Activated gamma-delta T cell (primary cell): Measurements from ENCODE around the gene CAND2.
"Not testable (repeated sequence)": the region's sequence is repeated elsewhere in the genome, so short reads cannot be mapped to it uniquely, and the experiment has no call there.

Source experiments
- DNase-seq: peaks from one replicate; lab custom pipeline; 2025; lab: John Stamatoyannopoulos, UW

The CAND2 gene

GRCh38 chr3:12771236-12771635 is 25.2 kb upstream of the CAND2 start:
- no peak for DNase-seq

- no peak for DNase-seq
These were observed 24.0 kb upstream of the CAND2 start for GRCh38 chr3:12772462-12772861.

- DNase-seq, result no peak
These were observed 23.3 kb upstream of the CAND2 start for GRCh38 chr3:12773030-12773709.

GRCh38 chr3:12773710-12774086 is 22.8 kb upstream of the CAND2 start:
- DNase-seq, result no peak

DNA sequence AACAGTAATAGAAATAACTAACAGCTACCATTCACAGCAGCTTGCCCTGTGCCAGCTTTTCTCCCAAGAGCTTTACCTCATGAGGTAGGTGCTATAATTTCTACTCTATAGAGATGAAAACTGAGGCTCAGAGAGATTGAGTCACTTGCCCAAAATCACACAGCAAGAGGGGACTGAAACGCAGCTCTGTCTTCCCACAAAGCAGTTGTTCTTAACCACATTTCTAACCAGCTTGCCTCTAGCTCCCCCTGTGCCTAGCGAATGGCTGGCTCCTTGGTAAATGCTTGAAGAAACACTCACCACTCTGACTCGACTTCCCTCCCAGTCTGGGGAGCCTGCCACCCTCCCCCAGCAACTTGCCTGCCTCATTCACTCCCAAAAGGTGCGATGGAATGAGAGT is 21.9 kb upstream of the CAND2 start:
- no peak for DNase-seq

DNA sequence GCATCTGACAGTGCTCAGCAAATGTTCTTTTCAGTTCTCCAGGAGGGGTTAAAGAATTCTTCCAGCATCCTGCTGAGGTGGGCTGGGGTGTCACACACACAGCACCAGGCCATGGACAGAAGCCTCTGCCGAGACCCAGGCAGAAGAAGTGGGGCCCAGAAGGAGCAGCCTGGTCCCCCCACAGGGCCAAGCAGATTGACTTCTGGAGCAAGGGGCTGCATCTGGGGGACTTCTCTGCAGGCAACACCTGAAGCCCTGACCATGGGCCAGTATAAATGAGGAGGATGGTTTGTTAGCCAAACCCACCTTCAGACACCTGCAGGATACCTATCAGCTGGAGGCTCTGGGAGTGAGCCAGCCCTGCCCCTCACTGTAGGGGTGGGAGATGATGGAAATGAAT is 21.3 kb upstream of the CAND2 start:
- DNase-seq, result no peak

GRCh38 chr3:12775970-12776369 is 20.5 kb upstream of the CAND2 start:
- not testable (repeated sequence) for DNase-seq

GRCh38 chr3:12777171-12777570 is 19.3 kb upstream of the CAND2 start:
- DNase-seq, result no peak

DNA sequence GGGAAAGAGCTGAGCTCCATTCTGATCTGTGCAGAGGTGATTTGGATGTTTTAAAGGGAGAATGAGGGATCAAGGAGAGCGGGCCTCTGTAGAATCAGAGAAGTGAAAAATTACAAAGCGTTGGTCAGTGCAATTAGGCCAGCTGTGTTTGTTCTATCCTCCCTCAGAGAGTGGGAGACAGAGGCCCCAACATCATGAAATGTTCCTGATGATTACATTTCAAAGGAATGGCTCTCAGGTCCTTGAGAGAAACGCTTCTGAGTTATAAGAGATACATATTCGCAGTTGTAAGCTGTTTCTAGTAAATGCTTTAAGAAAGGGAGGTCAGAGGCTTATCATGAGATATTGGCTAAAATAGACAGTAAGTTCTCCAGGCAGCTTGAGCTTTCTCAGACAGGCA is 15.7 kb upstream of the CAND2 start:
- DNase-seq, result no peak

- DNase-seq, result no peak
These were observed 14.2 kb upstream of the CAND2 start for GRCh38 chr3:12782172-12782815.

GRCh38 chr3:12785096-12785495 is 11.4 kb upstream of the CAND2 start:
- no peak for DNase-seq

GRCh38 chr3:12787346-12787745 is 9.1 kb upstream of the CAND2 start:
- DNase-seq, result not testable (repeated sequence)

- not testable (repeated sequence) for DNase-seq
These were observed 8.4 kb upstream of the CAND2 start for GRCh38 chr3:12787967-12788690.

GRCh38 chr3:12791430-12791829 is 5.0 kb upstream of the CAND2 start:
- DNase-seq, result no peak

DNA sequence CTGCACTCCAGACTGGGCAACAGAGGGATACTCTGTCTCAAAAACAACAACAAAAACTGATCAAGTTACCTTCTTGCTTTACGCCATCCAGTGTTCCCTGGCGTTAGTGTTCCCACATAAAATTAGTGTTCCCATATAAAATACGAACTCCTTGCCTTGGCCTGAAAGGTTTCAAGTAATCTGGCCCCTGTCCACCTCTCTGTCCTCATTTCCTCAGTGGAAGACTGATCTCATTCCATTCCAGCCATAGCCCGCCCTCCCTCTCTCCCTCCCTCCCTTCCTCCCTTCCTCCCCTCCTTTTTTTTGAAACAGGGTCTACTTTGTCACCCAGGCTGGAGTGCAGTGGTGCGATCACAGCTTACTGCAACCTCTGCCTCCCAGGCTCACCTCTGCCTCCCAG is 2.8 kb upstream of the CAND2 start:
- no peak for DNase-seq

DNA sequence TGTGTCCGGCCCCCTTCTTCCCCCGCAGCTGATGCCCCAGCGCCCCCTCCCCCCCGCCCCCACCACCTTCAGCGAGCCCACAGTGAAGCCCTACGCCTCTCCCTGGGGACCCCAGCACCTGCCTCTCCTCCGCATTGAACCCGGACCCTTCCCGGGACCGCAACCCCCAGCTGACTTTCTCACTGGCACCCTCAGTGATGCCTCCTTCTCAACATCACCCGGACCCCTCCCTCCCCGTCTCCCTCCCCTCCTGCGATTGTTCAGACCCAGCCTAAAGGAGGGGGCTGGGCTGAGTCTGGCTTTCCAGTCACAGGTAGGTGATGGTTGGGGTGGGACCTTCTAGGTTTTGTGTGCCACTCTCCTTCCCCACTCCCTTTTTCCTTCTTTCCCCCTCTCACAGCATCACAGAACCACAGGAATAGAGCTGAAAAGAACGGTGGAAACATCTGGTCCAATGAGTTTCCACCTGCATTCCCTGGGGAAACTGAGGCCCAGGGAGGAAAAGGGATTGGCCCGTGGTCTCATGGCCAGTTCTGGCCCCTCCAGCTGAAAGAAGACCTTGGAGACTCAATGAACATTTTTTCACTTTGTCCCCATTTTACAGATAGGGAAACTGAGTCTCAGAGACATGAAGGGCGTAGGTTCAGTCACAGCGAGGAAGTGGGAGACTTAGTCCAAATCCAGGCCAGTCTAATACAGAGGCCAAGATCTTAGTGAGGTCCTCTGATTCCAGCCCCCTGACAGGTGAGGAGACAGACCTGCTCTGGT is 828 bp downstream of the CAND2 start:
- DNase-seq, result no peak

- no peak for DNase-seq
These were observed 1.5 kb downstream of the CAND2 start for GRCh38 chr3:12797892-12798558.

DNA sequence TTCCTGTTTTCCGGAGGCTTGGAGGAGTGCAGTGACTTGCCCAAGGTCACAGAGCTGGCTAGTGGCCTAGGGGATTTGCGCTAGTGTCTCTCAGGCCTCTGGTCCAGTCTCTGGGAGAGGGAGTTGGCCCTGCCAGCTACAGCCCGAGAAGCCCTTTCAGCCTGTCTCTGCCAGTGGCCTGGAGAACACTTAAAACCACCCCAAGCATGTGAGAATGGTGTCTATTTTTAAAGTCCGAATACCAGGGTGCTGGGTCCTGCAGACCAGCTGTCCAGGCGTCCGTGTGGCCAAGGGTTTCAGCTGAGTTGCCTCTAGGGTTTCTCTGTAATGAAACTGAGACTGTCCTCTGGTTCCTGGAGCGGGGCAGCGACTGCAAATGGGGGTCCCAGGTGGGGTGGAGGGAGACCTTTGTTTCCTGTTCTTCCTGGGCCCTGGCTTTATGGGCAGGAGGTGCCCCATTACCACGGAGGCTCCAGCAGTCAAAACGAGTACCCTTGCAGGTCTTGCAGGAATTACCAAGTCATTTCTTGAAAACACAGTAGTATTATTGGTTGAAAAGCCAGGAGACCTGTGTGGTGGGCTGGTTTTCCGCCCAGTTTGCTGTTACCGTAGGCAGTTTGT is 2.2 kb downstream of the CAND2 start:
- DNase-seq, result no peak

GRCh38 chr3:12799525-12800440 is 3.3 kb downstream of the CAND2 start:
- no peak for DNase-seq

DNA sequence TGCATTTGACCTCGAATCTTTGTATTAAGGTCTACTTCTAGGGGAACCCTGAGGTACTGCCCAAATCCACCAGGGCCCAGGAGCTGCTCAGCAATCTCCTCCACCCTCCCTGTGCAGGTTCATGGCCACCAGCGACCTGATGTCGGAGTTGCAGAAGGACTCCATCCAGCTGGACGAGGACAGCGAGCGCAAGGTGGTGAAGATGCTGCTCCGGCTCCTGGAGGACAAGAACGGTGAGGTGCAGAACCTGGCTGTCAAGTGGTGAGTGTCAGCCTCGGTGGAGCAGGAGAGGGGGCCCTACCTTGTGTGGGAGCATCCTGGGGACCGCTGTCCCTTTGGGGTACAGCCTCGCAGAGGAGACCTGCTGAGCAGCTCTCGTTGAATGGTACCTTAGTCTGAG is 6.9 kb downstream of the CAND2 start:
- DNase-seq, result no peak
